Prostate gland (tissue), 2 donors: ENCODE data around the gene BBS9. TPM values are rescaled to one million over a fixed set of nuclear protein-coding genes. Genes with fewer than 3 reads are reported as not detected.

ENCODE experiments used
- DNase-seq: peaks from one replicate; pipeline ENCODE4 v3.0.0-alpha.2; 2019; ENCODE audit warnings: low spot score
- H3K27ac ChIP-seq, 2 donors: fragments of 200-600 bp; sonication (generic); 2 replicates each; pipeline ENCODE4 v1.5.1; 2017 to 2019
- H3K27me3 ChIP-seq: fragments of 200-600 bp; sonication (generic); replicated peaks from 2 replicates; pipeline ENCODE4 v1.5.1; 2019; ENCODE audit not compliant: insufficient read depth
- H3K36me3 ChIP-seq, 2 donors: fragments of 200-600 bp; sonication (generic); 1 replicate in 1 of 2; 2 replicates in 1 of 2; pipeline versions ENCODE4 v1.5.1 to v1.8.1; 2017 to 2019
- H3K4me1 ChIP-seq: fragments of 200-600 bp; sonication (generic); replicated peaks from 2 replicates; pipeline ENCODE4 v1.5.1; 2019
- H3K4me3 ChIP-seq, 2 donors: fragments of 200-600 bp; sonication (generic); 2 replicates each; pipeline ENCODE4 v1.5.1; 2017 to 2019
- H3K9me3 ChIP-seq: fragments of 200-600 bp; sonication (generic); 2 replicates; pipeline ENCODE4 v1.5.1; 2017
- CTCF ChIP-seq, 4 experiments: fragments of 200-600 bp in 2 of 4; fragments of 450-650 bp in 2 of 4; sonication (generic) in 2 of 4; IDR thresholded peaks; 1 replicate in 3 of 4; 2 replicates in 1 of 4; pipeline ENCODE4 v1.5.1; 2016 to 2019; ENCODE audit warnings: antibody characterized with exemption in 4 of 4, mild to moderate bottlenecking in 2 of 4, moderate library complexity in 2 of 4
- POLR2A ChIP-seq: fragments of 450-650 bp; IDR thresholded peaks from one replicate; pipeline ENCODE4 v1.6.1; 2016; ENCODE audit warnings: antibody characterized with exemption, mild to moderate bottlenecking
- POLR2AphosphoS5 ChIP-seq: sonication (generic); formaldehyde crosslinking; IDR thresholded peaks from one replicate; pipeline ENCODE4 v1.6.1; 2017; ENCODE audit warnings: antibody characterized with exemption
- WGBS: methylation state at CpG from one replicate; pipeline ENCODE4 v1.1.5; 2018; 5-methylcytosine and 5-hydroxymethylcytosine counted together
- intact Hi-C: fragments of 100-400 bp; cut with DNase I; formaldehyde crosslinking; loops from one replicate; pipeline ENCODE4 v1.14.2; 2022
- small RNA-seq, 2 donors: library from RNA; depleted of rRNA; stranded (forward); fragments of <200 nt; gene quantifications; one replicate each; pipeline ENCODE3, GENCODE V24; 2016
- total RNA-seq, 2 donors: library from RNA; depleted of rRNA; stranded (reverse); fragments of >200 nt; gene quantifications; one replicate each; pipeline ENCODE4 v1.1.0, GENCODE V29; 2016

Gene BBS9
- total RNA-seq, 2 donors from 2014 or later, result 19.6 to 36.8 TPM

- Histone ChIP-seq H3K4me3 (no peak overlapping the region), H3K9me3 (no peaks in the 10 kb centered on the region), H3K27me3 (no peaks in the 10 kb centered on the region), H3K4me1 (no peaks in the 10 kb centered on the region), H3K27ac (no peak overlapping the region), H3K36me3 (no peaks in the 10 kb centered on the region)
- TF ChIP-seq POLR2AphosphoS5 (no peak), POLR2A (no peak), CTCF (IDR thresholded peaks at IDR 0.05) (no peak)
- 90% methylated on average over 7 of the region's 7 CpGs for WGBS
- intact Hi-C loops, result no loop called here
- DNase-seq, result no peak
These were observed 520.4 kb downstream of the BBS9 start for GRCh38 chr7:33649476-33650441.

- Histone ChIP-seq H3K4me1 (no peaks in the 10 kb centered on the region), H3K9me3 (no peaks in the 10 kb centered on the region), H3K27ac (no peak overlapping the region), H3K36me3 (no peaks in the 10 kb centered on the region), H3K4me3 (no peak overlapping the region), H3K27me3 (no peaks in the 10 kb centered on the region)
- intact Hi-C loops, result no loop called here
- 90% methylated on average over 3 of the region's 3 CpGs for WGBS
- DNase-seq, result no peak
- TF ChIP-seq POLR2AphosphoS5 (no peak), POLR2A (no peak), CTCF (IDR thresholded peaks at IDR 0.05) (no peak)
These were observed 521.5 kb downstream of the BBS9 start for GRCh38 chr7:33650828-33651227.

GRCh38 chr7:33651998-33652515 is 522.7 kb downstream of the BBS9 start:
- H3K4me3 ChIP-seq, result no peak overlapping the region
- WGBS, result 52% methylated on average over 3 of the region's 3 CpGs
- H3K9me3 ChIP-seq, result no peaks in the 10 kb centered on the region
- no peaks in the 10 kb centered on the region for H3K27me3 ChIP-seq
- no peaks in the 10 kb centered on the region for H3K36me3 ChIP-seq
- no peak for DNase-seq
- H3K27ac ChIP-seq, result no peak overlapping the region
- TF ChIP-seq POLR2A (no peak), CTCF (IDR thresholded peaks at IDR 0.05) (no peak)
- no peaks in the 10 kb centered on the region for H3K4me1 ChIP-seq
- intact Hi-C loops, result no loop called here

- DNase-seq, result no peak
- Histone ChIP-seq H3K4me1 (no peaks in the 10 kb centered on the region), H3K27me3 (no peaks in the 10 kb centered on the region), H3K9me3 (no peaks in the 10 kb centered on the region), H3K36me3 (no peaks in the 10 kb centered on the region), H3K27ac (no peak overlapping the region), H3K4me3 (no peak overlapping the region)
- no peak for TF ChIP-seq POLR2A
- intact Hi-C loops, result no loop called here
- 82% methylated on average over 5 of the region's 5 CpGs for WGBS
These were observed 525.3 kb downstream of the BBS9 start for GRCh38 chr7:33654676-33655075.

Small RNAs within 50 kb of the gene (small RNA-seq; reads per million reads assigned to genes)
- 0 to 0.47 reads per million in 2 donors for gene AC007312.1
- gene AC074338.1, result 0 to 0.09 reads per million in 2 donors
- 0.19 to 2.0 reads per million in 2 donors for gene RNA5SP229

Other genes with a start within 250 kb of the BBS9 start
- 10 to 100 TPM; 13.3 to 38.7 TPM for gene KBTBD2, start 237.8 kb upstream of the BBS9 start, total RNA-seq
- 100 to 1,000 TPM; 115 to 137 TPM for gene FKBP9, start 172.1 kb upstream of the BBS9 start, total RNA-seq
- gene NT5C3A, start 66.8 kb upstream of the BBS9 start, total RNA-seq, result 10 to 100 TPM; 16.9 to 23.9 TPM
- 10 to 100 TPM in 1 of 2 donors, 1 to 10 TPM in 1; 7.8 to 18.0 TPM for gene RP9, start 20.2 kb upstream of the BBS9 start, total RNA-seq